Fibroblast of skin of scalp (primary cell): ENCODE data around the gene RAPGEF2.
"Not testable (repeated sequence)": the region's sequence is repeated elsewhere in the genome, so short reads cannot be mapped to it uniquely, and the experiment has no call there.

Experiments
- DNase-seq: peaks from one replicate; pipeline ENCODE4 v3.0.0-alpha.2; 2013

The RAPGEF2 gene

DNA sequence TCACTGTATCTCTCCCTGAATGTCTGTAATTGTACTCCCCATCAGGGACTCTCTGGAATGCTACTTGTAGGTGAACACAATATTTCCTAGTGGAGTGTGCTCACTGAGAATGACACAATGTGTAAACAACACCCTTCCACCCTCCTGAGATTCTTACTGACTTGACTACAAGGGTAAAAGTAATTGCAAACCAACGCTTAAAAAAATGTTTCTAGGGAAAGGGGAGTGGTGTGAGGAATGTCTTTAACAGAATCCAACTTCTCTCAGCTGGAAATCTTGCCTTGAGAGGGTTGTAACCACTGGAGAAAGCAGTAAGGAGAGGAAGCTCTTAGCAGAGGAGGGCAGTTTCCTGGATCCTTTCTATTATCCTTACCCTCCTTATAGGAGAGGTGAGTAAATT, 5.1 kb upstream of the RAPGEF2 start:
- DNase-seq, result no peak

DNA sequence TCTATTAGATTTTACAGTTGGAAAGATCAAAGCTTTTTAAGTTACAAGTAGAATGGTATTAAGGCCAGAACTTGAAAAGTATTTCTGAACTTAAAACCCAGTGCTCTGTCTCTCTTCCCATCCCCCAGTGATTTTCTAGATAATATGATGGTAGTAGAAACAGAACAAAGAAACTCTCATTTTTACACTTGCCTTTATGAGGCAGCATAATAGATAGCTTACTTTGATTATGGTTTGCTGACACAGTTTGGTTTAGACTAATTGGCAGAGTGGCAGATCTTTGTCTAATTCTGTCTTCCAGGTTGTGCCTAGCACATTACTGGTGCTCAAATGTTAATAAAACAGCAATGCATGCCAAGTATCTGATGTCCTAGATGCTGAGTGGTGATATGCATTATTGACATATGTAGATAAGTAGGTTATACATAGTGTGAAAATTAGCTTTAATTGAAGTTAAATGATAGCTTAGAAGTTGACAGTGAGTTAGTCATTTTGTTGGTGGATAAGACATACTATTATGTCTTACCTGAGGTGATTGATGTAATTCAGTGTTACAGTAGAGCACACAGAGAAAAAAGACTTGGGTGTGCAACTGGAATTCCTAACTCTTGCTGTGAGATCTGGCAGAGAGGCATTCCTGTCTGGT, 4.3 kb upstream of the RAPGEF2 start:
- no peak for DNase-seq

- no peak for DNase-seq
Measured at GRCh38 chr4:159101988-159102621, 774 bp upstream of the RAPGEF2 start.

DNA sequence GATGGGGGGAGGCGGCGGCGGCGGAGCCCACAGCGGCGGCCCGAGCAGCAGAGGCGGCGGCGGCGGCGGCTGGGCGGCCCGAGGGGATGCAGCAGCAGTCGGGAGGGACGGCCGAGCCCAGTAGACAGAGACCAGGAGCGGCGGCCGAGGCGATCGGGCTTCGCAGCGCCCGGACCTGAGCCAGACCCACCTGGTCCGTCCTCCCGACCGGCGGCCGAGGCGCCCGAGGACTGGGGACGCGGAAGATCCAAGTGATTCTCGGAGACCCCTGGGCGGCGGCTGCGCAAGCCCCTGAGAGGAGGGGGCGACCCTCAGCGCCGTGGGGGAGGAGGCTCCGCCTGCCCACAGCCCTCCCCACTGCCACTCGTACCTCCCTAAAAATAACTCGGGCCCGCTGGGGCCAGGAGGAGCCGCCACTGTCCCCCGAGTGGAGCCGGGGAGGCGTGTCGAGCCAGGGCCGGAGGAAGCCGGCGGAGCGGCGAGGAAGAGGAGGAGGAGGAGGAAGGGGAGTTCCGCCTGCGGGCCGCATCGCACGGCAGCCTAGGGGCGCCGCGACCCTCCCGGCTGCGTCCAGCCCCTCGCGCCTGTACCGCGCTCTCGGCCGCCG, 608 bp downstream of the RAPGEF2 start:
- peak; percentile 35 for DNase-seq

GRCh38 chr4:159104694-159105414, 2.0 kb downstream of the RAPGEF2 start:
- DNase-seq, result peak; percentile 22

GRCh38 chr4:159105761-159106243, 2.9 kb downstream of the RAPGEF2 start:
- DNase-seq, result peak; percentile 33

DNA sequence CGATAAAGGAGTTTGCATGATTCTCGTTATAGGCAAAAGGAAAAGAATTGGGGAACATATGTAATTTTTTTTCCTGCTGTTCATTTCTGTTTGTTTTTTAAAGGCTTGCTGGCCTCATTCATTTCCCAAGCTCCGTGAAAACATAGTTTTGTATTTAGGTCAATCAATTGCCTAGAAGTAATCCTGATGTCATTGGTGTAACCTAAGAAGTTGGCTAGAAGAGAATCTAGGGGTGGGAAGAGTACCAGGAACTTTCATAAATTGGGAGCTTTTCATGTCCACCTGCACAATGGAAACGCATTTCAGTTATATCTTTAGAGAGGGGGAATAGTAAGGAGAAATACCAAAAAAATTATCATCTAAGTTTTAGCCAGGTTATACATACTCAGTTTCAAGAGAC, 3.8 kb downstream of the RAPGEF2 start:
- no peak for DNase-seq

DNA sequence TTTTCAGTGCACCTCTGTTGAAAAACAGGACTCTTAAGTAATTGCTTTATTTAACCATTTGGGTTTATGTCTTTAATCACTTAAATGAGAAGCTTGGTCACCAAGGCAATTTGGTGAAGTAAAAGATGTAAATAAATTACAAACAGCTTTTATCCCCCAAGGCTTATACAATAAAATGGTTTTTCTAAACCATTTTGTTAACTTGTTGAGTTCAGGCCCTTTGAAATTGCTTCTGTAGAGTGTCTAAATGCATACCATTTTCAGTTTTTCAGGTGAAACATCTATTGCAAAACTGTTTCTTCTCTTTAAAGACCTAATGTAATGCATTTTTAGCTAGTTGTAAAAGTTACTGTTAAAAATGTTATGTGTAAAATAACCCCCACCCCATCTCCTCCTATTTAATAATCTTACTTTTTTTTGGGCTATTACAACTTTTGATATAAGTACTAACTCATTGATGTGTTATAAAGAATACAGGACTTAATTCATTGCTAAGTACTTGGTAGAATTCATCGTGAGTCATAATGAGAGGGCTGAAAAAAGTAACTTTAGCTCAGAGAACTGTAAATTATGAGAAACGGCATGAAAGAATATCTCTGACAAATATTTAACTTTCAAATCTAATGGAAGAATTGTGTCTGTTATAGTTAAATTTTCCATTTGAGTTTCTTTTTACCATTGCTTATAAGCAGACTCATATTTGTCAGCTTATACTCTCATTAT, 4.5 kb downstream of the RAPGEF2 start:
- DNase-seq, result no peak

GRCh38 chr4:159108124-159108523, 5.2 kb downstream of the RAPGEF2 start:
- DNase-seq, result no peak

GRCh38 chr4:159110961-159111360, 8.1 kb downstream of the RAPGEF2 start:
- no peak for DNase-seq

DNA sequence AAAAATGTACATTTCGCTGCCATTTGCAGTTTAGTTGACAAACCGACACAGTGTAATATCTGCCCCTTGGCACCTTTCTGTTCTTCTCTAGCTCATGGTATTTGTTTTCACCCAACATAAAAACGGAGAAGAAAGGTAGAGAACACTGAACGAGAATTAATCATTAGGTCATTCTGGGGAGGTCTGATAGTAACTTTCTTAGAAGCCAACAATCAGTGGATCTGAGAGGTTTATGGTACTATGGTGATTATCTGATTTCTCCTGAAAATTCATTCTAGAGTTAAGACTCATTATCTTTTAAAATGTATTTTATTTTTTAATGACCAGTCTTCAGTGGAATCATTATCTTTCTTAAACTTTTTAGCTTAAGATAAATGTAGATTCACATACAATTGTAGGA, 8.5 kb downstream of the RAPGEF2 start:
- no peak for DNase-seq

DNA sequence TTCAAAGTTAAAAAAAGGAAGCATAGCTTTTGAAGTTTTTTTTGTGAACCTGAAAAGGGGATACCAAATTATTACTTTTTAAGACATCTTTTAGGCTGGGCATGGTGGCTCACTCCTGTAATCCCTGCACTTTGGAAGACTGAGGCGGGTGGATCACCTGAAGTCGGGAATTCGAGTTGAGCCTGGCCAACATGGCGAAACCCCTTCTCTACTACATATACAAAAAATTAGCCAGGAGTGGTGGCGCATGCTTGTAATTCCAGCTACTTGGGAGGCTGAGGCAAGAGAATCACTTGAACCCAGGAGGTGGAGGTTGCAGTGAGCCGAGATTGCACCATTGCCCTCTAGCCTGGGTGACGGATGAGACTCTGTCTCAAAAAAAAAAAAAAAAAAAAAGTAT, 10.5 kb downstream of the RAPGEF2 start:
- DNase-seq, result not testable (repeated sequence)

- not testable (repeated sequence) for DNase-seq
Measured at GRCh38 chr4:159116098-159116497, 13.2 kb downstream of the RAPGEF2 start.

DNA sequence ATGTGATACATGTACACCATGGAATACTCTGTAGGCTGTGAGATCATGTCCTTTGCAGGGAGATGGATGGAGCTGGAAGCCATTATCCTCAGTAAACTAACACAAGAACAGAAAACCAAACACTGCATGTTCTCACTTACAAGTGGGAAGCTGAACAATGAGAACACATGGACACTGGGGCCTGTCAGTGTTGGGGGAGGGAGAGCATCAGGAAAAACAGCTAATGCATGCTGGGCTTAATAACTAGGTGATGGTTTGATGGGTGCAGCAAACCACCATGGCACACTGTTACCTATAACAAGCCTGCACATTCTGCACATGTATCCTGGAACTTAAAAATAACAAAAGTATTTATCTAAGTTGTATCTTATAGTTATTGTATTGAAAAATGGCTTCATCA, 13.8 kb downstream of the RAPGEF2 start:
- not testable (repeated sequence) for DNase-seq

GRCh38 chr4:159117564-159117963, 14.7 kb downstream of the RAPGEF2 start:
- no peak for DNase-seq

- DNase-seq, result no peak
Measured at GRCh38 chr4:159117968-159118367, 15.1 kb downstream of the RAPGEF2 start.

DNA sequence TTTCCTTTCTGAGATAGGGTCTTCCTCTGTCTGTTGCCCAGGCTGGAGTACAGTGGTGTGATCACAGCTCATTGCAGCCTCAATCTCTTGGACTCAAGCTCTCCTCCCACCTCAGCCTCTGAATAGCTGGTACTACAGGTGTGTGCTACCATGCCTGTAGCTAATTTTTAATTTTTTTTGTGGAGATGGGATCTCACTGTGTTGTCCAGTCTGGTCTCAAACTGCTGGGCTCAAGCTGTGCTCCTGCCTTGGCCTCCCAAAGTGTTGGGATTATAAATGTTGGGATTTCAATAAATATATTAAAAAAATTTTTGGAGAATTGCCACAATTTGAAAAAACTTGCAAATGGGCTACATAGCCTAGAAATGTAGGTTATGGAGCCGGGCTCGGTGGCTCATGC, 18.5 kb downstream of the RAPGEF2 start:
- no peak for DNase-seq

GRCh38 chr4:159126716-159127115, 23.8 kb downstream of the RAPGEF2 start:
- no peak for DNase-seq

GRCh38 chr4:159127745-159128518, 25.1 kb downstream of the RAPGEF2 start:
- DNase-seq, result no peak

DNA sequence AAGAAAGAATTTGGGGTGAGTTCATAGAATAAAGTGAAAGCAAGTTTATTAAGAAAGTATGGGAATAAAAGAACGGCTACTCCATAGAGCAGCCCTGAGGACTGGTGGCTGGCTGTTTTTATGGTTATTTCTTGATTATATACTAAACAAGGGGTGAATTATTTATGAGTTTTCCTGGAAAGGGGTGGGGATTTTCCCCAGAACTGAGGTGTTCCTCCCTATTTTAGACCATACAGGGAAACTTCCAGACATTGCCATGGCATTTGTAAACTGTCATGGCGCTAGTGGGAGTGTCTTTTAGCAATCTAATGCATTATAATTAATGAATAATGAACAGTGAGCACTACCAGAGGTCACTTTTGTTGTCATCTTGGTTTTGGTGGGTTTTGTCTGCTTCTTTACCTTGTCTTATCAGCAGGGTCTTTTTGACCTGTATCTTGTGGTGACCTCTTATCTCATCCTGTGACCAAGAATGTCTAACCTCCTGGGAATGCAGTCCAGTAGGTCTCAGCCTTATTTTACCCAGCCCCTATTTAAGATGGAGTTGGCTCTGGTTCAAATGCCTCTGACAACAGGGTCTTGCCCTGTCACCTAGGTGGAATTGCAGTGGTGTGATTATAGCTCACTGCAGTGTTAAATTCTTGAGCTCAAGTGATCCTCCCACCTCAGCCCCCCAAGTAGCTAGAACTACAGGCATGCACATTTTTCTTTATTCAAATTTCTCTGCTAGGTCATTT, 27.1 kb downstream of the RAPGEF2 start:
- DNase-seq, result no peak

- no peak for DNase-seq
Measured at GRCh38 chr4:159131564-159131963, 28.7 kb downstream of the RAPGEF2 start.
